Heart left ventricle (tissue), 16 donors: ENCODE data around the gene SNRNP70. TPM values are rescaled to one million over a fixed set of nuclear protein-coding genes. Genes with fewer than 3 reads are reported as not detected.

Source experiments
- ATAC-seq, 4 donors: fragments of 200-7000 bp; cut with Tn5 transposase; one replicate each; pipeline ENCODE4 v1.9.1; 2020 to 2022; ENCODE audit warnings: moderate library complexity in 4 of 4, mild to moderate bottlenecking in 3 of 4, moderate number of reproducible peaks in 1 of 4
- DNase-seq, 5 donors: peaks; one replicate each; pipeline ENCODE4 v3.0.0-alpha.2; 2020
- H3K27ac ChIP-seq, 12 donors: fragments of 200-600 bp; sonication (generic) in 4 of 12; one replicate each; pipeline versions ENCODE4 v1.5.0 to v1.8.0; 2016 to 2022; ENCODE audit warnings: mild to moderate bottlenecking in 2 of 12
- H3K27me3 ChIP-seq, 9 donors: fragments of 200-600 bp; sonication (generic) in 2 of 9; one replicate each; pipeline versions ENCODE4 v1.5.1 to v1.8.0; 2016 to 2022; ENCODE audit warnings: mild to moderate bottlenecking in 3 of 9
- H3K36me3 ChIP-seq, 9 donors: fragments of 200-600 bp; sonication (generic) in 2 of 9; one replicate each; pipeline versions ENCODE4 v1.5.0 to v1.8.0; 2018 to 2022; ENCODE audit warnings: mild to moderate bottlenecking in 2 of 9
- H3K4me1 ChIP-seq, 12 donors: fragments of 200-600 bp; sonication (generic) in 4 of 12; one replicate each; pipeline versions ENCODE4 v1.5.0 to v1.8.0; 2016 to 2022; ENCODE audit warnings: mild to moderate bottlenecking in 3 of 12
- H3K4me3 ChIP-seq, 12 donors: fragments of 200-600 bp; sonication (generic) in 4 of 12; one replicate each; pipeline versions ENCODE4 v1.5.0 to v1.8.0; 2017 to 2022; ENCODE audit warnings: mild to moderate bottlenecking in 9 of 12, moderate library complexity in 4 of 12
- H3K9me3 ChIP-seq, 12 donors: fragments of 200-600 bp; sonication (generic) in 4 of 12; one replicate each; pipeline versions ENCODE4 v1.5.0 to v1.8.0; 2016 to 2022; ENCODE audit warnings: mild to moderate bottlenecking in 1 of 12
- CTCF ChIP-seq, 12 donors: fragments of 200-600 bp; sonication (generic) in 4 of 12; IDR thresholded peaks; one replicate each; pipeline versions ENCODE4 v1.5.0 to v1.8.0; 2018 to 2022; ENCODE audit warnings: antibody characterized with exemption in 12 of 12, mild to moderate bottlenecking in 5 of 12
- POLR2A ChIP-seq, 2 donors: fragments of 450-650 bp; IDR thresholded peaks; one replicate each; pipeline ENCODE4 v1.6.1; 2017; ENCODE audit warnings: antibody characterized with exemption in 2 of 2, mild to moderate bottlenecking in 2 of 2, moderate library complexity in 2 of 2
- WGBS, 4 donors: extraction: QIAGEN DNeasy Blood & Tissue Kit in 2 of 4; methylation state at CpG; one replicate each; pipeline versions ENCODE4 v1.1.5 to v1.1.7; 2013 to 2018; 5-methylcytosine and 5-hydroxymethylcytosine counted together
- intact Hi-C, 10 donors: fragments of 100-400 bp; cut with DNase I; formaldehyde crosslinking; loops; one replicate each; pipeline versions ENCODE4 v1.11.1 to v1.14.2; 2022
- polyA plus RNA-seq, 2 donors: library from polyadenylated mRNA; stranded (reverse); fragments of 200-250 nt; gene quantifications; one replicate each; pipeline ENCODE4 v1.2.3, GENCODE V29; 2013
- total RNA-seq, 9 donors: library from RNA; depleted of rRNA in 2 of 9; stranded (reverse); fragments of >200 nt in 2 of 9; fragmentation: NEBNext Ultra II Directional in 3 of 9; extraction: Animal tissue kit (Norgen Biotek cat#: 25700) in 3 of 9; gene quantifications; one replicate each; pipeline versions ENCODE4 v1.1.0 to v1.2.4, GENCODE V29; 2016 to 2023
- donor health status: ischemic (EF 13 %, LVEDD 7.1; RV severe dilation, severe dysfunction).
- donor health status: healthy with polysubstance abuse.
- donor health status: DM: no; HTN: yes; CAD: no.
- donor health status: DM: no; HTN: no; CAD: no.
- donor health status: ischemic (EF 25% LVEDD 6.9; RV normal size, moderate dysfunction).
- donor health status: ischemic (EF 25% LVEDD 5.7; RV mildly dilated, moderate dysfunction).
- donor health status: healthy.
- donor health status: DM: yes; HTN: yes; CAD: no.
- donor health status: ischemic (EF 35%, LVEDD 5.7; RV mildly dilated, moderate dysfunction).
- donor health status: nonischemic (EF 11% LVEDD 7.7; RV severe dilation, severe dysfunction).
- donor health status: DM: yes; HTN: yes; CAD: no.
- donor health status: PGD.
- donor health status: ischemic (EF 29% LVEDD 5.4; RV normal size, mild dysfunction).
- donor health status: nonischemic (EF 23%, LVEDD 6.1; RV moderate dilation, normal function).

SNRNP70 gene
- total and polyA plus RNA-seq, 11 donors, result 61.6 to 163 (median 96.6) TPM

- ATAC-seq, result peak in 3 of 4 donors; percentile 12 to 42 (median 13)
Measured at GRCh38 chr19:49132974-49133609, 47.8 kb downstream of the SNRNP70 start.

DNA sequence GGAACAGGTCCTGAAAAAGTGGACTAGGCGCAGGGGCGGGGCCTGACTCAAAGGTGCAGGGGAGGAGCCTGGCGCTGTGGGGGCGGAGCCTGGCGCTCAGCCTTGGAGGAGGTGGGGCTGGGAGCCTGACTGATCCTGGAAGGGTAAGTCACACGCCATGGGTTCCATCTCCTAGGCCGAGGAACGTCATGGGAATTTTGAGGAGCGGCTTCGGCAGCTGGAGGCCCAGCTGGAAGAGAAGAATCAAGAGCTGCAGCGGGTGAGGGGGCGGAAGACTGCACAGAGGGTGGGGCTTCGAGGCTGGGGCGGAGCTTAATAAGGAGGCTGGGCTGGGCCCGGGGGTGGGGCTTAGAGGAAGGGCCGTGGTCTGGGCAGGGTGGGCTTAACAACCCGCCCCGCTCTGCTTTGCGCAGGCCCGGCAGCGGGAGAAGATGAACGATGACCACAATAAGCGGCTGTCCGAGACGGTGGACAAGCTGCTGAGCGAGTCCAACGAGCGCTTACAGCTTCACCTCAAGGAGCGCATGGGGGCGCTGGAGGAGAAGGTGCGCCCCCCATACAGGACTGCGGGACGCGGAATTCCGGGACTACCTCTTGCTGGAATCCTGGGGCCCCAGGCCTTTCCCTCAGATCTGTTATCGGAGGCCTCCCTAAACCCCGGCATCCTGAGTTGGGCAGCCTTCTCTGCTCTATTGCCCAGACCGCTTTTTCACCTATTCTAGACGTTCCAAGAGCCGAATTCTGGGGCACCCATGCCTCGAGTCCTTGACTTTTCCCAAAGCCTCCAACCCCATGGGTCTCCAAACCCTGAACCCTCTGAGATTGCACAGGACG lies 48.6 kb downstream of the SNRNP70 start:
- Histone ChIP-seq H3K9me3 (no peaks in the 10 kb centered on the region), H3K4me3 (peak overlapping the region in 11 of 12 donors; percentile 6 to 48 (median 36)), H3K27me3 (no peaks in the 10 kb centered on the region), H3K27ac (peak overlapping the region in 8 of 12 donors; percentile 9 to 57 (median 36)), H3K4me1 (peaks cover 0 to 22% (median 13%) of the 10 kb centered on the region in 12 donors), H3K36me3 (no peaks in the 10 kb centered on the region)
- DNase-seq (peak; percentile 64 to 86 (median 76)), ATAC-seq (peak; percentile 40 to 79 (median 64))
- 17 to 44% (median 41%) methylated on average over 34 to 42 of the region's 42 CpGs for WGBS, 4 donors
- no peak for TF ChIP-seq POLR2A (IDR thresholded peaks at IDR 0.05)
- TF ChIP-seq CTCF (IDR thresholded peaks at IDR 0.05), result peak in 3 of 12 donors; percentile 12 to 23 (median 20)
- intact Hi-C loops, result no loop called here

More at GRCh38 chr19:49132974-49133609, 47.8 kb downstream of the SNRNP70 start:
- H3K27me3 ChIP-seq, result no peaks in the 10 kb centered on the region
- peak in 3 of 5 donors; percentile 29 to 69 (median 68) for DNase-seq
- intact Hi-C loops, result no loop called here
- peak overlapping the region in 11 of 12 donors; percentile 6 to 48 (median 36) for H3K4me3 ChIP-seq
- no peaks in the 10 kb centered on the region for H3K36me3 ChIP-seq
- TF ChIP-seq POLR2A (IDR thresholded peaks at IDR 0.05), result no peak
- no peak for TF ChIP-seq CTCF (IDR thresholded peaks at IDR 0.05)
- WGBS, 4 donors, result 14 to 34% (median 24%) methylated on average over 46 to 49 of the region's 49 CpGs
- peaks cover 0 to 29% (median 18%) of the 10 kb centered on the region in 12 donors for H3K4me1 ChIP-seq
- no peaks in the 10 kb centered on the region for H3K9me3 ChIP-seq
- H3K27ac ChIP-seq, result peak overlapping the region in 6 of 12 donors; percentile 9 to 57 (median 38)

DNA sequence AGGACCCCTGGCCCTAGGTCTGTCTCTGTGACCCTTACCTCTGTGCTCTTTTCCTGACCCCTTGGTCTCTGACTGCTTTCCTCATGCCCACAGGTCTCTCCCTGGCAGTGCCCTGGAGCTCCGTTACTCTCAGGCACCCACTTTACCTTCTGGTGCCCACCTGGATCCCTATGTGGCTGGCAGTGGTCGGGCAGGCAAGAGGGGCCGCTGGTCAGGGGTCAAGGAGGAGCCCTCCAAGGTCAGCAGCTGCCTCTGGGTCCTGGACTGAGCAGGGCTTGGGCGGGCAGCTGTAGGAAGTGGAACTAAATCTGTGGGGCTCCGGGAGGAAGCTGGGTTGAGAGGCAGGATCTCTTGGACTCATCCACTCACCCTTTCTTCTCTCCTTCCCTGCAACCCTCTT lies 50.4 kb downstream of the SNRNP70 start:
- Histone ChIP-seq H3K27ac (peak overlapping the region in 5 of 12 donors; percentile 7 to 71 (median 61)), H3K27me3 (no peaks in the 10 kb centered on the region), H3K4me3 (no peak overlapping the region), H3K9me3 (no peaks in the 10 kb centered on the region), H3K36me3 (no peaks in the 10 kb centered on the region), H3K4me1 (peaks cover 0 to 21% (median 13%) of the 10 kb centered on the region in 12 donors)
- no peak for DNase-seq
- TF ChIP-seq POLR2A (IDR thresholded peaks at IDR 0.05) (no peak), CTCF (IDR thresholded peaks at IDR 0.05) (no peak)
- WGBS, 4 donors, result 79 to 91% (median 90%) methylated on average over 5 of the region's 5 CpGs
- intact Hi-C loops, result no loop called here
- ATAC-seq, result no peak

DNA sequence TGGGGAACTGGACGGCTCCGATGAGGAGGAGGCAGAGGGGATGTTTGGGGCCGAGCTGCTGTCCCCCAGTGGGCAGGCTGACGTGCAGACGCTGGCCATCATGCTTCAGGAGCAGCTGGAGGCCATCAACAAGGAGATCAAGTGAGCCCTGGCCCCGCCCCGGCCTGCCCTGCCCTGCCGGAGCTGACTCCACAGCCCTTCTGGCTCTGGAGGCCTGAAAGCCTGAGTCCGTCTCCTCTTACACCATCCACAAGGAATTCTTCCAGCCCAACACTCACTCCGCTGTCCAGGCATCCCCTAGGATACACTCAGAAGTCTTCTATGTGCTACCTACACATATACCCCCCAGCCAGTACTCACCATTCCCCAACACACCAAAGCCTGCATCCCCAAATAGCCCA lies 51.5 kb downstream of the SNRNP70 start:
- H3K4me3 ChIP-seq, result peak overlapping the region in 3 of 12 donors; percentile 0 to 22 (median 10)
- TF ChIP-seq POLR2A (IDR thresholded peaks at IDR 0.05), result no peak
- intact Hi-C loops, result no loop called here
- H3K27ac ChIP-seq, result peak overlapping the region in 10 of 12 donors; percentile 24 to 71 (median 44)
- no peaks in the 10 kb centered on the region for H3K27me3 ChIP-seq
- peaks cover 0 to 21% (median 13%) of the 10 kb centered on the region in 12 donors for H3K4me1 ChIP-seq
- WGBS, 4 donors, result 62 to 84% (median 72%) methylated on average over 10 of the region's 10 CpGs
- ATAC-seq, result peak; percentile 22 to 76 (median 72)
- no peaks in the 10 kb centered on the region for H3K9me3 ChIP-seq
- DNase-seq, result peak; percentile 77 to 91 (median 84)
- H3K36me3 ChIP-seq, result no peaks in the 10 kb centered on the region
